DMS 273 (cell line): ENCODE results near the gene CATSPERZ.
A peak's percentile ranks its signal among the peaks of the same experiment; 100 is the strongest.

Source experiments
- DNase-seq: peaks from one replicate; lab custom pipeline; 2025; ENCODE audit not compliant: unreplicated experiment; lab: John Stamatoyannopoulos, UW

CATSPERZ gene

DNA sequence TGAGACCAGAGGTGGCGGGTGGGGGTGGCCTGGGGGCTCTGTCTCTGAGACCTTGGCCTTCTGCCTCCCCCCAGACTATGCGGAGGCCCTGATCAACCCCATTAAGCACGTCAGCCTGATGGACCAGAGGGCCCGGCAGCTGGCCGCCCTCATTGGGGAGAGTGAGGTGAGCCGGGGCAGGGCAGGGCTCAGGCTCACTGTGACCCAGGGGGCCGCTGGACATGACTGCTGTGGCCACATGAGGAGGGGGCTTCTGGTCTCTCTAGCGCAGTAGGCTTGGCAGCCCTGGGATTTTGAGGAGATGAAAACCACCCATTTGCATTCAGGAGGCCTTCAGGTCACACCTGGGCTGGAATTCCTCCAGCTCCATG, 36.2 kb upstream of the CATSPERZ start:
- no peak for DNase-seq

DNA sequence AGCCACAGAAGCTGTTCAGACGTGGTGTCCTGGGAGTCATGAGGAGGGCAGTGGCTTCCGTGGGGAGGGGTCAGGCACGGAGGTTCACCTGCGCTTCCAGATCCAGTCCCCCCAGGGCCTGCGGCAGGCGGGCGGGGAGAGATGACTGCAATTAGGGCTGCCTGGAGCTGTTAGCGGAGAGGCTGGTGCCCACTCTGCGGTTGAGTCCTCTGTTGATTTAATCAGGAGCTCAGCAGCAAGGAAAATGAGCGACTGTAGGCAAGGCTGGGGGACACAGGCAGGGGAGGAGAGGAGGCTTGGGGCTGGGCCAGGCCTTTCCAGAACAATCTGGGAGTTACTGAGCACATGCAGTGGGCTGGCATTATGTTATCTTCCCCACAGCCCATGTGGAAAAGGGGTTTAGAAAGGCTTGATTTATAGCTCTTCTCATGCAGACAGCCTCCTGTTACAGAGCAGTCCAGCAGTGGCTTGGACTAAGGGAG, 35.7 kb upstream of the CATSPERZ start:
- no peak for DNase-seq

DNA sequence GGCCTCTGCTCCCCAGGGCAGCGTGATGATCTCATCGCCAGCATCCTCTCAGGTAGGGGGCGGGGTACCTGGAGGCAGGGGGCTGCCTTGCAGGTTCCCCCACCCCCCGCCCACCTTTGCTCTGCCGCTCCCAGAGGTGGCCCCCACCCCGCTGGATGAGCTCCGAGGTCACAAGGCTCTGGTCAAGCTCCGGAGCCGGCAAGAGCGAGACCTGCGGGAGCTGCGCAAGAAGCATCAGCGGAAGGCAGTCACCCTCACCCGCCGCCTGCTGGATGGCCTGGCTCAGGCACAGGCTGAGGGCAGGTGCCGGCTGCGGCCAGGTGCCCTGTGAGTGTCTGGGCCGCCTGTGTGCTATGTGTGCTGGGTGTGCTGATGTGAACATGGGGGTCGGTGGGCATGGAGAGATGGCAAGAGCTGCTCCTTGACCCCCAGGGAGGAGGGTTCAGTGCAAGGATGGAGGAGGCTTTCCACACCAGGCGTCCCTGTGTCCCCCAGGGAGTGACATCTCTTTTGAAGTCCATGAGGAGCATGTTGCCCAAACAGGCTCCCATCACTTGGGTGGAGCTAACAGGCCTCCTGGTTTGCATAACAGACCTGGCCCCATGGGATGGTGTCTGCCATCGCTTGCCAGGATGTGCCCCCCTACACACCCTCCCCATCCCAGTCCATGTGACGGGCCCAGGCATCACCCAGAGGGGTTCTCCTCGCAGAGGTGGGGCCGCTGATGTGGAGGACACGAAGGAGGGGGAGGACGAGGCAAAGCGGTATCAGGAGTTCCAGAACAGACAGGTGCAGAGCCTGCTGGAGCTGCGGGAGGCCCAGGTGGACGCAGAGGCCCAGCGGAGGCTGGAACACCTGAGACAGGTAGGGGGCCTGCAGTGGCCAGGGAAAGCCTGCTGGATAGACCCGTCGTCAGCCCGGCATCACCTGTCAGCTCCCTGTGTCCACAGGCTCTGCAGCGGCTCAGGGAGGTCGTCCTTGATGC, 34.7 kb upstream of the CATSPERZ start:
- no peak for DNase-seq

DNA sequence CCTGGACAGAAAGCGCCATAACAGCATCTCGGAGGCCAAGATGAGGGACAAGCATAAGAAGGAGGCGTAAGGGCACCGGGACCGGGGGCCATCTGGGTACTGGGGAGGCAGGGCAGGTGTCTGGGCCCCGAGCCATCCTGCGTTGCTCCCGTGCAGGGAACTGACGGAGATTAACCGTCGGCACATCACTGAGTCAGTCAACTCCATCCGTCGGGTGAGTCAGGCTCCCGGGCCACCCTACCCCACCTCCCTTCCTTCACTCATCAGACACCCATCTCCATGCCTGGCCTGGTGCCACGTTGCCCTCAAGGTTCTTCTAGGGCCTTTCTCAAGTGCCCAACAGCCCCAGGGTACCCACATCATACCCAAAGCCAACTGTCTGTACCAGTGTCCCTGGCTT, 33.8 kb upstream of the CATSPERZ start:
- no peak for DNase-seq

DNA sequence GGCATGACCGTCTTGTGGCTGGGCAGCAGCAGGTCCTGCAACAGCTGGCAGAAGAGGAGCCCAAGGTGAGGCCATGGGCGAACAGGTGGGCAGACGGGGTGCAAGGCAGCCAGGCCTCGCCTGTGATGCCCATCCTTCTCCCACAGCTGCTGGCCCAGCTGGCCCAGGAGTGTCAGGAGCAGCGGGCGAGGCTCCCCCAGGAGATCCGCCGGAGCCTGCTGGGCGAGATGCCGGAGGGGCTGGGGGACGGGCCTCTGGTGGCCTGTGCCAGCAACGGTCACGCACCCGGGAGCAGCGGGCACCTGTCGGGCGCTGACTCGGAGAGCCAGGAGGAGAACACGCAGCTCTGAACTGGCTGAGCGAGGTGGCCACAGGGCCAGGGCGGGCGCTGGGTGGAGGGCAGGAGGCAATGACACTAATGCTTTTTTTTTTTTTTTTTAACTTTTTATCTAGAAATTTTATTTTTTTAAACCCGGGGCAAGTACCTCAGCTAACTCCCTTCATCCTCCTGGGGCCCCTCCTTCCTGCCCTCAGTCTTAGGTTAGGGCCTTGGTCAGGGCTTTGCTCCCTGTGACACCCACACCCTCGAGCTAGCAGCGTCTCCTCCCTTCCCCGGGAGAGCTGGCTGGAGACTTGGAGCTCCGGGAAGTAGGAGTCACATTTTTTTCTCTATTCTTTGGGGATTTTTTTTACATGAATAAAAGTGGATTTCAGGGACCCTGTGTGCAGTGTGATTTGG, 32.8 kb upstream of the CATSPERZ start:
- DNase-seq, result peak; percentile 67

DNA sequence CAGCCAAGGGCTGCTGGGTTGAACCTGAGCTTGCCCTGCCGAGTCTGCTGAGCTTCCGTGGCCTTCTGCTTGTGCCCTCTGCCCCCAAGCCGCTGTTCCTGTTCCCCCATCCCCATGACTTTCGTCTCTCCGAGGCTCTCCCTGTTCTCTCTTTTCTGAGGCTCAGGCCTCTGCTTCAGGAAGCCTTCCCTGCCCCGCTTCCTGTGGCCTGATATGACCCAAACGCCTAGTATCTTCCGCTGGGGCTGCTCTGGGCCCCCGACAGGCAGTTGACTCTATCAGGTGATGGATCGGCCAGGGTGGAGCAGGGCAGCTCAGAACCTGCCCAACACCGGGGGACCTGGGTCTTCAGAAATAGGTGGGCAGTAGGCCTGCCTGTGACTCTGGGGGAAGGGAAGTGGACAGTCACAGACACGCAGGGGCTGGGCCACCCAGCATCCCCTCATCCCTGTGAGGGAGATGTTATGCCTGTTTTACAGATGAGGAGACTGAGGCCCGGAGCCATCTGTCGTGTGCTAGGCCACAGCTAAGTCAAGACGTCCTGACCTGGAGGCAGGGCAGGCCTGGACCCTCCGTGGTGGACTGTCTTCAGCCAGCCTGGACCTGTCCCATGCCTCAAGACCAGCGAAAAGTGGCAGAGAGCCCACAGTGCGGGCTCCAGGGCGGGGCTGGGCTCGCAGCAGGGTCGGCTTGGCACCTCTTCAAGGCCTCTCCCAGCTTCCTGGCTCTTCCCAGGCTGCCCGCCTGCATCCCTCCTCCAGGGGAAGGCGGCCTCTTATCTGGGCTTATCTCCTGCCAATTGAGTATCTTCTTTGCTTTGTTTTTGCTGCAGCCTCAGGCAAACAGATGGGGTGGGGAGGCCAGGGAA, 31.9 kb upstream of the CATSPERZ start:
- DNase-seq, result peak; percentile 87

DNA sequence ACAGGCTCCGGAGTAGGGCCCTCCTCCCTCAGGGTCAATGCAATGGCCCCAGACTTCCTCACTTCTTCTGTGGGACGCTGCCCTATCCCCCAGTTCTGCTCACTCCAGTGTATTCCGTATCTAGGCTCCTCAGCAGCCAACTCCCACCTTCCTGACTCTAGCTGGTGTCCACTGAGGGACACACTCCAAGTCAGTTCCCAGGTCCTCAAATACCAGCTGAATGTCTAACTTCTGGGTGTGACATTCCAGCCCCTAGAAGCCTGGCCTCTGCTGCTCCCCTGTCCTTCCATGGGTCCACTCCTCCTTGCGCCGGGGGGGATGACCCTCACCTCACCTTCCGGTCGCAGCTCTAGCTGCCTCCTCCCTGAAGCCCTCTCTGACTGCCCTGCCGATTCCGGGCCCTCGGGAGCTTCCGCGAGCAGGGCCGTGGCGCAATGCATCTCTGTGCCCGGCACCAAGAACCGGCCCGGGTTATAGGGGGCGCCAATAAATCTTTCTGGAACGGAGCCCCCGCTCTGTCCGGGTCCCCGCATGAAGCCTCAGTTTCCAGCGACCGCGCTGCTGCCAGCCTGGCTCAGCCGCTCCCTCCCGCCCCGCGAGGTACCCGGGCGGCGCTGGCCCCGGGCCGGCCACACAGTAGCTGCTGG, 31.1 kb upstream of the CATSPERZ start:
- DNase-seq, result peak; percentile 49

DNA sequence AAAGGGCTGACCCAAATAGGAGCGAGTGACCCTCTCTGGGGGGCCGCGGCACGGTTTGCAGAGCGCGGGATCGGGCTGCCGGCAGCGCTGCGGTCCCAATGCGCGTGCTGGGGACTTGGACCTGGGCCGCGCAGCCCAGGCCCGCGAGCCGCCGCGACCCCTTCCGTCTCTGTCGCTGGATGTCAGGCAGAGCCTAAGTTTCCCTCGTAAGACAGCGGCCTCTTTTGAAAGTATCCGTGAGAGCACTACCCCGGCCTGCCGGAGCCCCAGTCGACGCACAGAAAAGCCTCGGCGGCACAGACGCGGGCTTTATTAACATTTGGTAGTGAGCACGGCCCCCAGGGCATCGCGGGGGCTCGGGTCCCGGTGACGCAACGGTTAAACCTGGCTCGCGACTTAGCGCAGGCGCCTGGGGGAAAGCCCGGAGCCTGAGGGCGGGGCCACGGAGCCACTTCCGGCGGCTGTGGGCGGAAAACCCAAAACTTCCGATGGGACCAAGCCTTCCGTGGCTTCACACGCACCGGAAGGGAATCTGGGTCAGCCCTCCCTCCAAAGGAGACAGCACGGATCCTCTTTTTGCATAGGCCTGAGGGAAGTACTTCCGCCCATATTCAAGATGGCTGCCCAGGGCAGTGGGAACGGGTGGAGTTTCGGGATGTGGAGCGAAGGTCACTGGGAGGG, 30.5 kb upstream of the CATSPERZ start:
- DNase-seq, result peak; percentile 99

DNA sequence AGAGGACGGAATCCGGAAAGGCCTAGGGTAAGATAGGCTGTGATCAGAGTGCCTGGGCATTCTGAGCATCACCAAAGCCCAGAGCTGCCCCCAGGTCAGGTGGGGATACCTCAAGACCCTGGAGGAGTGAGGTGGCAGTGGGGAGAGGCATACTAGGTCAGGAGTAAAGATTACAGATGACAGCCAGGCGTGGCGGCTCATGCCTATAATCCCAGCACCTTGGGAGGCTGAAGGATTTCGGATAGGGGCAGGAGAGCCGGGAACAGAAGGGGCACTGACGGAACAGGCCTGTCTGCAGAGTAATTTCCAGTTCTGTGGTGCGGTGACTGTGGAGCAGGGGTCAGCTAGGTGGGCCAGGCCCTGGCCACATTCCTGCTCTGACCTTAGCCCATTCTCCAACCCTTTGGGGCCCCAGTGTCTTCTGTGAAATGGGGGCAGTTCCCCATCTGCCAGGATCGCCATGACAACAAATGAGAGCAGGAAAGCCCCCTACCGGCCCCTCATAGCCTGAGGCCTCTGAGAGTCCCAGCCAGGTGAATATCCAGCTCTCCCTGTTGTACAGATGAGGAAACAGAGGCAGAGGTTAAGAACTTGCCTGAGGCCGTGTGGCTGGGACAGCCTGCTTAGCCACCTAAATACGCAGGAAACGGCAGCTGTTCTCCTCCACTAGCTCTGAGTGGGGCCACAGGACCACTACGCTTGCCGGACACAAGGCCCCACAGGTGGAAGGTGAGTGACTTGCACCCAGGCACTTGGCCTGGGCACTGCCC, 24.9 kb upstream of the CATSPERZ start:
- DNase-seq, result no peak

DNA sequence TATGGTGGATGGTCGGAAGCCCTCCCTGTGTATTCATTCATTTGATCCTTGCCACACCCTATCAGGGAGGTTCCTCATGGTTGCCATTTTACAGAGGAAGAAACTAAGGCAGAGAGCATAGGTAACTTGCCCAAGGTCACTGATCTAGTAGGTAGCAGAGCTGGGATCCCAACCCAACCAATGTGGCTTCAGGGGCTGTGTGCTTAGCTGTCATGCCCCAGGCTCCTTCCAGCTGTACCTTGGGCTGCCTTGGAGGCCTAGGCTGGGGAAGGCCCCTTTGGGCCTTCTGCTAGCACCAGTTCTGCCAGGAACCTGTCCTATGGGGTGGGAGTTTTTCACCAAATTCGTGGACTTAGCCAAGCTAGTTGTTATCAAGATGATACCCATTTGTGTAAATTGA, 24.3 kb upstream of the CATSPERZ start:
- DNase-seq, result no peak

DNA sequence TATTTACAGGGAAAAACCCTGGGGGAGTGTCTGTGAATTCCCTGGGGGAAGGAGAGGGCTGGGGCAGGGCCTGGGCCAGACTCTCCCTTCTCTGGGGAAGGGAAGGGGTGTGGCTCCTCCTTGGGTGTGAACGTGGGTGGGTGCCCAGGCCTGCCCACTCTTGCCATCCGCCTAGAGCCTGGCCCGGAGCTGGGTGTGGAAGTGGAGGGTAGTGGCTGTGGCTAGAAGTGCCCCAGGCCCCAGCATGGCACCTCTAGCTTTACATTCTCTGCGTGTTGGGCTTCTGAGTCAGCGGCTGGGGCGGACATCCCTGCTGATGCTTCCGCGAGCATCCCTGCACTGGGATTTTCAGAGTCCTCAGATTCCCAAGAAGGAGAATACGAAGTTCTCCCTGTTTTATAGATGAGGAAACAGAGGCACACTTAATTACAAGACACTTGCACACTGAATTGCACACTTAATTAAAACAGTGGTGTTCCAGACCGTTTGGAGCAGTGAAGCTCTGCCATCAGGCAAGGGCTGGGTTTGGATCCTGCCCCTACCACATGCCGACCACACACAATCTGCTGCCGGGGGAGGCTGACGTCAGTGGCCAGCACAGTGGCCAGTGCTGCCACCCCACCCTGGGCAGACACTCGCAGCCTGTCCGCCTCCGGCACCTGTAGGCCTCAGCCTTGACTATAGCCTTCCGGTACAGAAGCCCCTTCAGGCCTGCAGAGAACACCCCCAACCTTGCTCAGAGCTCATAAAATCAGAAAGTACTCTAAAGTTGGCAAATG, 23.3 kb upstream of the CATSPERZ start:
- no peak for DNase-seq

DNA sequence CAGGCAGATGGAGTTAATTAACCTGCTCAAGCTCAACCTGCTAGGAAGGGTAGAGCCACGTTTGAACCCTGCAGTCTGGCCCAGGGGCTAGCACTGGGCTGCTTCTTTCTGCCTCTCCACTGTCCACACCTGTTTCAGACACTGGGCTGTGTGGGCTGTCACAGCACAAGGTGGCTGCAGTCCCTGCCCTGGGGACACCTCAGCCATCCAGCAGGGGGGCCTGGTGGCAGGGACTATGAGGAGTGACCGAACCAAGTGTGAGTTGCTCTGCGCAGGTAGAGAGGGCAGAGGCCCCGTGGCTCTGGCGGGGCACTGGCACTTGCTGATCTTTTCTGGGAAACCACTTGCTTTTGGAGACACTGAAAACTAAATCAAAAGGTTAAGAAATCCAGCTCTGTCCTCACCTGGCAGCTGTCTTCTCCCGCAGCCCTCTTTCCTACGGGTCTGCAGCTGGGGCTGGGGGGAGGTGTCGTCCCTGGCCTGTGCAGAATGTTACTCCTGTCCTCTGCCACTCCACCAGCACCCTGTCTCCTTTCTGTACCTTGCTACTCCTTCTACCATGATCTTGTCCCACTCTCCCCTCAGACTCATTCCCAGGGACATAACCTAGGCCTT, 21.5 kb upstream of the CATSPERZ start:
- DNase-seq, result no peak

DNA sequence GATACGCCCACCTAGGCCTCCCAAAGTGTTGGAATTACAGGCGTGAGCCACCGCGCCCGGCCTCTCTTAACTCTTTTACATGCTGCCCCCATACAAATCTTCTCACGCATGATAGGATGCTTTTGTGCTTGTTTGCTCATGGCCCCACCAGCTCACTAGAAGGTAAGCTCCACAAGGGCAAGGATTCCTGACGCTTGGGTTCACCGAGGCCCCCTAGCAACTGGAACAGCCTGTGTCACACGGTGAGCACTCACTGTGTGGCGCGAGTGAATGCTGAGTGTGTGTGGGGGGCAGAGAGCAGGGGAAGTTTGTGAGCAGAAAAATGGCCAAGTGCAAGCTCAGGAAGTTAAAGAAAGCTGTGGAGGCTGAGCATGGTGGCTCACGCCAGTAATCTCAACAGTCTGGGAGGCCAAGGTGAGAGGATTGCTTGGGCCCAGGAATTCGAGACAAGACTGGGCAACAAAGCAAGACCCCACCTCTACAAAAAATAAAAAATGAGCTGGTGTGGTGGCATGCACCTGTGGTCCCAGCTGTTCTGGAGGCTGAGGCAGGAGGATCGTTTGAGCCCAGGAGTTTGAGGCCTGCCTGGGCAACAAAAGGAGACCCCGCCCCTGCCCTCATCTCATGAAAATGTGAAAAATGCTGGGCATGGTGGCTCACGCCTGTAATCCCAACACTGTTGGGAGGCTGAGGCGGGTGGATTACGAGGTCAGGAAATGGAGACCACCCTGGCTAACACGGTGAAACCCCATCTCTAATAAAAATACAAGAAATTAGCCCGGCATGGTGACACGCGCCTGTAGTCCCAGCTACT, 18.0 kb upstream of the CATSPERZ start:
- no peak for DNase-seq

DNA sequence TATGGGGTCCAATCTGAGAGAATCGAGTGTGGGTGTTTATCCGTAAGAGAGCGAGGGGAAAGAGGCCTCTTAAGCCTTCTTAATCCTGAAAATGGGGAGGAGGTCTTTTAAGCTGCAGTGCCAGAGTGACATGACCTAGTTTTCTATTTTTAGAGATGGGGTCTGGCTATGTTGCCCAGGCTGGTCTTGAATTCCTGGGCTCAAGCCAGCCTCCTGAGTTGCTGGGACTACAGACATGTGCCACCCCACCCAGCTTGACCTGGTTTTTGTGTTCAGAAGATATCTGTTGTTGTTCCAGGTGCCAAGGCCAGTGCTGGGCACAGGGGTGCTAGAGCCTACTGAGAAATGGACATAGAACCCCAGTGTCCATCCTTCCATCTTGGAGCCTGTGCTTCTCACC, 17.1 kb upstream of the CATSPERZ start:
- no peak for DNase-seq

DNA sequence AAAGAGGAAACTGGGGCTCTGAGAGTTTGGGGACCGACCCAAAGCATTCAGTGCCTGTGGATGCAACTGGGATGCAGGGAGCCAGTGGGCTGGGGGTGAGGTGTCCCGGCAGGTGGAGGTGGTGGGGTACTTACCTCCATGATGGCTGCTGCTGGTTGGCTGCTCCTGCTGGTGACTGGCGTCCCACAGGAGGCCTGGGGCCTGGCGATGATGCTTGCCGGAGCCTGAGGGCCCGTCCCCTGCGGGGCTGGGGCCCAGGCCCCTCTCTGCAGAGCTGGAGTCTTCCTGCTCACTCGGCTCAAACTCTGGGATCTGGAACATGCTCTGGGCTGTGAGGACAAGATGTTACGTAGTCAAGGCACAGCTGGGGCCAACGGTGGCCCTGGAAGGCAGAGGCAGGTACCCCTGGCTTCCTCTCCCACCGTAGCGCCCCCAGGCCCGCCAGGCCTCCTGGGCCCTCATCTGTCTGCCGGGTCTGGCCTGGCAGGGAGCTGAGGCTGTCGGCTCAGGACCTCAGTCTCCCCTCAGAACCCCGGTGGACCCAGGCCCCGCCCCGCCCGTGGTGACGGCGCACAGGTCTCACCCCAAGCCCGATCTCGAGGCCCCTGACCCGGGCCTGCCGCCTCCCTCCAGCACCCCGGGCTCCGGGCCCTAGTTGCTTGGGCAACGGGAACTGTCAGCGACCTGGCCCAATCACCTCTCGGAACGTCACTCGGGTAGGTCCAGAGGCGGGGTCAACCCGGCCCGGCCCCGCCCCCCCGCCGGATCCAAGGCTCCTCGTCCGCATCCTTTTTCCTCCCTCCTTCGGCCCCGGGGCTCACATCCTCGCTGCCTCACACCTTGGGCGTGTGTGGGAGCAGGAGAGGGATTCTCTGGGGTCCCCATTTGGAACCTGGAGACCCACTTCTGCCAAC, 15.9 kb upstream of the CATSPERZ start, which contains the start of gene BAD:
Gene BAD, minus strand, starts transcription at position 618 of the 914 bp plus-strand sequence. Its CDS starts 297 bp downstream, at position 321.
- DNase-seq, result peak; percentile 96
